K562 (cell line): ENCODE data around the gene SORT1. TPM values are rescaled to one million over a fixed set of nuclear protein-coding genes. Genes with fewer than 3 reads are reported as not detected.

Experiments used
- ATAC-seq: fragments of 200-7000 bp; cut with Tn5 transposase; 3 replicates; pipeline ENCODE4 v1.9.1; 2020; ENCODE audit warnings: moderate library complexity
- BruUV-seq: library from RNA; stranded (reverse); fragments of 400-500 nt; replicated peaks from 2 replicates; lab custom pipeline; 2021; lab: Mats Ljungman, UMichigan
- CTCF ChIA-PET: fragments of 300-600 bp; formaldehyde crosslinking; extraction: SDS; loops from one replicate; lab custom pipeline; 2021; ENCODE audit warnings: low intra/inter-chr PET ratio; lab: Yijun Ruan, JAX
- POLR2A ChIA-PET: fragments of 300-600, 350-650 bp; sonication (Branson Sonifier 250); formaldehyde crosslinking; extraction: SDS; loops from one replicate; lab custom pipeline; 2021; ENCODE audit warnings: antibody characterized with exemption, inconsistent platforms; lab: Yijun Ruan, JAX
- DNase-seq, 4 experiments: peaks; one replicate each; pipeline versions ENCODE4 v3.0.0 to v3.0.0-alpha.2; 2011 to 2018; ENCODE audit warnings: low spot score in 3 of 4, mixed read lengths in 3 of 4; ENCODE audit errors: extremely low read depth in 1 of 4
- FAIRE-seq: peaks from 2 replicates; lab custom pipeline; 2011; peaks lifted over from hg19 to GRCh38; lab: Jason Lieb, UNC
- H2AFZ ChIP-seq: 2 replicates; pipeline ENCODE4 v1.6.0; 2011; ENCODE audit warnings: low read depth, low read length, control low read depth, inconsistent platforms
- H3K27ac ChIP-seq: fragments of 200-600 bp; 3 replicates; pipeline ENCODE4 v1.8.0; 2011; ENCODE audit warnings: low read depth, mild to moderate bottlenecking, control low read depth, inconsistent platforms, low read length, moderate library complexity, mixed read lengths; ENCODE audit errors: extremely low read depth
- H3K27me3 ChIP-seq, 2 experiments: fragments of 300-600 bp in 1 of 2; 2 replicates in 1 of 2; 3 replicates in 1 of 2; pipeline versions ENCODE4 v1.6.0 to v1.8.0; 2011; ENCODE audit warnings: inconsistent platforms in 2 of 2, low read length in 2 of 2, mild to moderate bottlenecking in 1 of 2, mixed read lengths in 1 of 2, moderate library complexity in 1 of 2; ENCODE audit not compliant: control insufficient read depth in 2 of 2, insufficient read depth in 2 of 2
- H3K36me3 ChIP-seq: fragments of 300-600 bp; 3 replicates; pipeline ENCODE4 v1.8.0; 2011; ENCODE audit warnings: mild to moderate bottlenecking, low read length, inconsistent platforms; ENCODE audit not compliant: control insufficient read depth, insufficient read depth
- H3K4me1 ChIP-seq, 2 experiments: fragments of 200-600 bp in 1 of 2; replicated peaks in 1 of 2; 2 replicates in 1 of 2; 3 replicates in 1 of 2; pipeline versions ENCODE4 v1.5.1 to v1.8.0; 2011; ENCODE audit warnings: inconsistent platforms in 2 of 2, low read length in 2 of 2, mild to moderate bottlenecking in 1 of 2, mixed read lengths in 1 of 2, moderate library complexity in 1 of 2; ENCODE audit not compliant: control insufficient read depth in 2 of 2, insufficient read depth in 2 of 2
- H3K4me2 ChIP-seq: 2 replicates; pipeline ENCODE4 v1.6.1; 2011; ENCODE audit warnings: low read length, control low read depth, inconsistent platforms, mixed read lengths; ENCODE audit not compliant: insufficient read depth
- H3K4me3 ChIP-seq: fragments of 200-600 bp; sonication (generic), shearing (Covaris generic); 2 replicates; pipeline ENCODE4 v1.5.1; 2016; ENCODE audit warnings: control low read depth, inconsistent platforms
- H3K79me2 ChIP-seq: fragments of 200-600 bp; 3 replicates; pipeline ENCODE4 v1.8.0; 2011; ENCODE audit warnings: low read length, inconsistent platforms; ENCODE audit not compliant: control insufficient read depth, insufficient read depth
- H3K9ac ChIP-seq, 2 experiments: 2 replicates each; pipeline versions ENCODE4 v1.6.0 to v1.6.1; 2011; ENCODE audit warnings: low read depth in 2 of 2, low read length in 2 of 2, control low read depth in 1 of 2, inconsistent platforms in 1 of 2, mild to moderate bottlenecking in 1 of 2, mixed read lengths in 1 of 2; ENCODE audit not compliant: insufficient read depth in 1 of 2
- H3K9me1 ChIP-seq: one replicate; pipeline ENCODE4 v1.6.0; 2011; ENCODE audit warnings: inconsistent platforms, mild to moderate bottlenecking, low read length, moderate library complexity; ENCODE audit not compliant: control insufficient read depth, insufficient read depth
- H3K9me3 ChIP-seq: replicated peaks from 2 replicates; pipeline ENCODE4 v1.5.1; 2011; ENCODE audit warnings: low read depth, low read length, inconsistent platforms; ENCODE audit not compliant: control insufficient read depth, insufficient read depth
- H4K20me1 ChIP-seq: replicated peaks from 2 replicates; pipeline ENCODE4 v1.6.1; 2011; ENCODE audit warnings: low read length, inconsistent platforms, mixed read lengths; ENCODE audit not compliant: control insufficient read depth, insufficient read depth
- KLF10 ChIP-seq: fragments of 250-450 bp; sonication (Bioruptor Pico); IDR thresholded peaks from 2 replicates; pipeline ENCODE4 v1.6.1; 2021; ENCODE audit warnings: matching md5 sums
- NFIC ChIP-seq: fragments of 450-650 bp; IDR thresholded peaks from 2 replicates; pipeline ENCODE4 v1.6.1; 2017; ENCODE audit warnings: mild to moderate bottlenecking, inconsistent platforms
- YY1 ChIP-seq, 3 experiments: IDR thresholded peaks; 2 replicates each; pipeline ENCODE4 v1.6.1; 2011; ENCODE audit warnings: low read length in 2 of 3, mild to moderate bottlenecking in 2 of 3, moderate library complexity in 2 of 3, borderline replicate concordance in 1 of 3, control low read depth in 1 of 3, low read depth in 1 of 3; ENCODE audit not compliant: insufficient read depth in 3 of 3, insufficient replicate concordance in 2 of 3, control insufficient read depth in 1 of 3, insufficient read length in 1 of 3; ENCODE audit errors: extremely low read depth in 1 of 3
- whole genome bisulfite sequencing: fragments of 100-300 bp; shearing (Covaris generic); methylation state at CpG from one replicate; pipeline ENCODE4 v1.1.6; 2016; ENCODE audit warnings: low coverage, mixed read lengths; ENCODE audit not compliant: insufficient coverage; ENCODE audit errors: missing lambda C conversion rate; 5-methylcytosine and 5-hydroxymethylcytosine counted together
- in situ Hi-C: fragments of 300-500 bp; cut with MboI; formaldehyde crosslinking; loops from 4 replicates; pipeline ENCODE4 v1.15.0; 2018; ENCODE audit warnings: inconsistent platforms, mixed read lengths
- intact Hi-C: fragments of 100-400 bp; cut with micrococcal nuclease; formaldehyde crosslinking; loops from 2 replicates; pipeline ENCODE4 v1.14.2; 2022
- polyA plus RNA-seq, 8 experiments: library from polyadenylated mRNA; depleted of rRNA in 4 of 8; stranded (reverse) in 5 of 8; unstranded in 3 of 8; fragments of >200 nt; fragmentation: Nextera tagmentation in 2 of 8; fragmentation: Illumina TruSeq in 1 of 8; extraction: Ambion mirVana in 2 of 8; extraction: Trizol in 1 of 8; gene quantifications; 2 replicates each; pipeline versions ENCODE4 v1.2.1 to v1.2.3, GENCODE V29; 2011 to 2014; ENCODE audit warnings: inconsistent platforms in 1 of 8, missing spikeins in 1 of 8
- total RNA-seq, 7 experiments: library from RNA; depleted of rRNA in 6 of 7; stranded (reverse); fragments of >200 nt in 6 of 7; fragmentation: Illumina TruSeq in 2 of 7; extraction: Trizol in 2 of 7; gene quantifications; 2 replicates each; pipeline versions ENCODE4 v1.2.1 to v1.2.3, GENCODE V29; 2011 to 2021; ENCODE audit warnings: low replicate concordance in 1 of 7

The SORT1 gene
- total and polyA plus RNA-seq, 9 of the 15 experiments (the other 6 are each of a cell fraction or from before 2014, with no cell fraction given), result 27.4 to 112 (median 65.0) TPM

DNA sequence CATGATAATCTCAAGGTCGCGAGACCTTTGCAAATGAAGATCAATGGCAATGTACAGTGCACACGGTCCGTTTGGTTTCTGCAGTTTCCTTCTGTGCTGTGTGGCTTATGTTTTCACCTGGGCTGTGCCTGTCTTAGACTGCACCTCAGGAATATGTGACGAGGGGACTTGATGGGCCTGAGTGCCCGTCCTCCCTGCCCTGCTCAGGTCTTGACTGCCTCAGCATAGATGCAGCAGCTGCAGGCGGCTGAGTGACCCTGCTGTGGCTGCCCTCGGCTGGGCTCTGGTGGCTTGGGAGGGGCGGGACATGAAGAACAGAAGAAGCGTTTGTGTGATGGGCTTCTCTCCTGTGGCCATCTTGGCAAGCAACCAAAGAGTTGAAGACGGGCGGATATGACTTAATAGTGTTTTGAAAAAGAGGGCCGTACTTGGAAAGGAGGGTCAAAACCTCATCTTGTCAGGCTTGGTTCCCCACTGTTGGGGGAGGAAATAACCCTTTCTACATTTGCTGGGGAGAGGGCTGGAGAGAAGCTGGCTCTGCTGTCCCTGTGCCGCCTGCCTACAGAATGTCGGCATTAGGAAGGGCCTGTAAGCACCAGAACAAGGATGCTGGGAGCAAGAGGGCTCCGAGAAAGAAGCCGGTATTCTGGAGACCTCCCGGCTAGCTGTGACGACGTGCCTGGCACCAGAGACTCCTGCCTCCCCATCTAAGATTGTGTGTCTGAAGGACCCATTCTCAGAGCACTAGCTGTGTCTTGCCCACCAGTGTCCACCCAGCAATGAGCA is 98.0 kb downstream of the SORT1 start:
- Histone ChIP-seq H3K4me3 (no peak overlapping the region), H3K9ac (peak overlapping the region; percentile 39 to 84; a peak in 3 of 4 replicates), H2AFZ (peak overlapping the region; percentile 92), H3K27me3 (no peaks in the 10 kb centered on the region), H3K36me3 (no peaks in the 10 kb centered on the region), H3K27ac (peak overlapping the region; percentile 51; the same call in 1 of the 3 replicates), H3K4me2 (peak overlapping the region; percentile 20; the same call in 1 of the 2 replicates), H3K9me3 (no peaks in the 10 kb centered on the region), H3K9me1 (no peaks in the 10 kb centered on the region), H4K20me1 (no peaks in the 10 kb centered on the region), H3K79me2 (no peaks in the 10 kb centered on the region), H3K4me1 (peaks cover 25 to 32% of the 10 kb centered on the region in 2 experiments)
- BruUV-seq, result no TSS peak
- CTCF ChIA-PET, result no interaction called here
- peak; percentile 41; the same call in 1 of the 2 replicates for TF ChIP-seq NFIC
- no peak for TF ChIP-seq KLF10 (CRISPR knock-in tag)
- TF ChIP-seq YY1 (IDR thresholded peaks at IDR 0.05; ENCODE audit: borderline replicate concordance in 1 of 3, control insufficient read depth in 1 of 3, extremely low read depth in 1 of 3, insufficient read depth in 3 of 3, insufficient read length in 1 of 3, insufficient replicate concordance in 2 of 3, low read depth in 1 of 3, low read length in 2 of 3), result peak in 1 of 3 experiments; percentile 30
- POLR2A ChIA-PET, result interaction anchor here (0.6 to 1.2 kb wide), 3 partner anchors 11 to 131 kb away, joined by 3 to 5 read pairs (median 4); no protein-coding TSS in a partner anchor
- DNase-seq, result peak in 1 of 4 experiments; percentile 38
- 77% methylated on average over 20 of the region's 20 CpGs for WGBS
- peak; percentile 14 for ATAC-seq
- intact Hi-C loops (no loop called here), in situ Hi-C loops (no loop called here)
- FAIRE-seq, result peak; percentile 71
